Ovary (tissue), 9 donors: ENCODE measurements around the gene PTGES2. TPM values are rescaled to one million over a fixed set of nuclear protein-coding genes. Genes with fewer than 3 reads are reported as not detected.

ENCODE experiments used
- DNase-seq, 5 donors: peaks; one replicate each; pipeline ENCODE4 v3.0.0-alpha.2; 2019 to 2020
- H3K27ac ChIP-seq, 2 donors: fragments of 200-600 bp; one replicate each; pipeline versions ENCODE4 v1.5.1 to v1.8.0; 2019 to 2022
- H3K27me3 ChIP-seq: fragments of 200-600 bp; one replicate; pipeline ENCODE4 v1.8.0; 2022
- H3K36me3 ChIP-seq: fragments of 200-600 bp; sonication (generic); one replicate; pipeline ENCODE4 v1.5.1; 2019
- H3K4me1 ChIP-seq: one replicate; pipeline ENCODE4 v1.8.1; 2013; ENCODE audit warnings: mild to moderate bottlenecking, moderate library complexity; ENCODE audit not compliant: insufficient read depth
- H3K4me3 ChIP-seq: fragments of 200-600 bp; sonication (generic); one replicate; pipeline ENCODE4 v1.5.1; 2017
- H3K9me3 ChIP-seq, 2 donors: fragments of 200-600 bp in 1 of 2; sonication (generic) in 1 of 2; one replicate each; pipeline versions ENCODE4 v1.5.1 to v1.8.1; 2013 to 2019; ENCODE audit warnings: mild to moderate bottlenecking in 1 of 2, moderate library complexity in 1 of 2
- CTCF ChIP-seq, 3 donors: fragments of 450-650 bp in 2 of 3; fragments of 200-600 bp in 1 of 3; IDR thresholded peaks; one replicate each; pipeline versions ENCODE4 v1.5.1 to v1.8.0; 2016 to 2022; ENCODE audit warnings: antibody characterized with exemption in 3 of 3, mild to moderate bottlenecking in 1 of 3
- EP300 ChIP-seq: sonication (generic); formaldehyde crosslinking; IDR thresholded peaks from one replicate; pipeline ENCODE4 v1.6.1; 2017; ENCODE audit warnings: antibody characterized with exemption
- POLR2A ChIP-seq: fragments of 450-650 bp; IDR thresholded peaks from one replicate; pipeline ENCODE4 v1.6.1; 2017; ENCODE audit warnings: antibody characterized with exemption, mild to moderate bottlenecking, moderate library complexity
- WGBS, 3 donors: extraction: QIAGEN DNeasy Blood & Tissue Kit in 1 of 3; methylation state at CpG; one replicate each; pipeline versions ENCODE4 v1.1.5 to v1.1.7; 2013 to 2017; 5-methylcytosine and 5-hydroxymethylcytosine counted together
- intact Hi-C, 4 donors: fragments of 100-400 bp; cut with DNase I; formaldehyde crosslinking; loops; one replicate each; pipeline versions ENCODE4 v1.11.0 to v1.15.1; 2022 to 2023
- polyA plus RNA-seq, 2 donors: library from polyadenylated mRNA; stranded (reverse); fragments of 200-250 nt in 1 of 2; fragments of 350-450 nt in 1 of 2; fragmentation: Illumina TruSeq in 1 of 2; extraction: RNeasy Lipid Tissue Mini Kit (QIAGEN cat#74804) in 1 of 2; gene quantifications; one replicate each; pipeline ENCODE4 v1.2.3, GENCODE V29; 2013 to 2014
- total RNA-seq, 7 donors: library from RNA; depleted of rRNA in 2 of 7; stranded (reverse); fragments of >200 nt in 2 of 7; fragmentation: NEBNext Ultra II Directional in 3 of 7; extraction: Animal tissue kit (Norgen Biotek cat#: 25700) in 3 of 7; gene quantifications; one replicate each; pipeline versions ENCODE4 v1.1.0 to v1.2.4, GENCODE V29; 2016 to 2023
- donor health status: DM: no; HTN: no; CAD: no; lungs with moderate emphysema.
- donor health status: DM: no; HTN: no; CAD: no.
- donor health status: Bipolar disorder and iron deficiency.
- donor health status: DM: yes; HTN: yes; CAD: no.
- donor health status: DM: no; HTN: no; CAD: no.
- donor health status: DM: yes; HTN: yes; CAD: no.

The PTGES2 gene
- total and polyA plus RNA-seq, 9 donors = 19.6 to 69.5 (median 59.0) TPM

DNA sequence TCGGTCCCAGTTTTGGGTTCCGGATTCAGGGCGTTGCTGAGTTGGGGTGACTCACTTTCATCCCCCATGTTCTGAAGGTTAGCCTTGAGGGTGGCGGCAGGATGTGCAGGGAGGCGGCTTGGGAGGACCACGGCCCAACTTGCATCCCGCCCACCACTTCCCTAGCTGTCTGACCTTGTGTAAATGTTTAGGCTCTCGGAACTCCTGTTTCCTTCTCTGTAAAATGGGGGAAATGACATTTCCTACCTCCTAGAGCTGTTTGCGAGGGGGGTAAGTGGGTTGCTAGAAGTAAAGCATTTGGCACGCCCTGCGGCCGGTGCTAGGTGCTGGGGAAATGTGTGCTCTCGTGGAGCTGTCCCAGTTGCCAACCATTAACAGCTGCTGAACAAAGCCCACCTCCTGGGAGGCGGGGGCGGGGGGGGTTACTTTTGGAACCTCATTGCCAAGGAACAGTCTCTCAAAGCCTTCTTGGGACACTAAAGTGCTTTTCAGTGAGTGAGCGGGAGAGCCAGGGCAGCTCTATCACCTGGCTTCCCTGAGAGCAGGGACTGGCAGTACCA is 27.5 kb downstream of the PTGES2 start:
- TF ChIP-seq POLR2A (no peak), CTCF (IDR thresholded peaks at IDR 0.05) (no peak), EP300 (no peak)
- intact Hi-C loops = loop anchor here in 2 of 4 donors (5.0 to 10.0 kb wide), 2 partner anchors 43 to 45 kb away; no protein-coding TSS in a partner anchor
- peak in 1 of 5 donors; percentile 52 for DNase-seq
- Histone ChIP-seq H3K4me1 (peaks cover 54% of the 10 kb centered on the region), H3K27me3 (no peaks in the 10 kb centered on the region), H3K4me3 (peak overlapping the region; percentile 49), H3K9me3 (no peaks in the 10 kb centered on the region), H3K36me3 (no peaks in the 10 kb centered on the region), H3K27ac (peak overlapping the region; percentile 54 to 84)
- WGBS, 3 donors = 14 to 32% (median 15%) methylated on average over 16 of the region's 16 CpGs

- TF ChIP-seq CTCF (IDR thresholded peaks at IDR 0.05) = no peak
- TF ChIP-seq POLR2A = no peak
- TF ChIP-seq EP300 = no peak
- 23% methylated on average over 16 of the region's 16 CpGs for WGBS, 3 donors
- H3K27ac ChIP-seq = peak overlapping the region; percentile 54 to 84
- intact Hi-C loops = loop anchor here in 1 of 4 donors (5.0 kb wide), 1 partner anchor 42 kb away; no protein-coding TSS in a partner anchor
- no peaks in the 10 kb centered on the region for H3K9me3 ChIP-seq
- H3K4me3 ChIP-seq = peak overlapping the region; percentile 49
- H3K4me1 ChIP-seq = peaks cover 60% of the 10 kb centered on the region
- DNase-seq = peak in 1 of 5 donors; percentile 54
- no peaks in the 10 kb centered on the region for H3K36me3 ChIP-seq
- no peaks in the 10 kb centered on the region for H3K27me3 ChIP-seq
These were observed 28.1 kb downstream of the PTGES2 start for GRCh38 chr9:128099231-128099931.

DNA sequence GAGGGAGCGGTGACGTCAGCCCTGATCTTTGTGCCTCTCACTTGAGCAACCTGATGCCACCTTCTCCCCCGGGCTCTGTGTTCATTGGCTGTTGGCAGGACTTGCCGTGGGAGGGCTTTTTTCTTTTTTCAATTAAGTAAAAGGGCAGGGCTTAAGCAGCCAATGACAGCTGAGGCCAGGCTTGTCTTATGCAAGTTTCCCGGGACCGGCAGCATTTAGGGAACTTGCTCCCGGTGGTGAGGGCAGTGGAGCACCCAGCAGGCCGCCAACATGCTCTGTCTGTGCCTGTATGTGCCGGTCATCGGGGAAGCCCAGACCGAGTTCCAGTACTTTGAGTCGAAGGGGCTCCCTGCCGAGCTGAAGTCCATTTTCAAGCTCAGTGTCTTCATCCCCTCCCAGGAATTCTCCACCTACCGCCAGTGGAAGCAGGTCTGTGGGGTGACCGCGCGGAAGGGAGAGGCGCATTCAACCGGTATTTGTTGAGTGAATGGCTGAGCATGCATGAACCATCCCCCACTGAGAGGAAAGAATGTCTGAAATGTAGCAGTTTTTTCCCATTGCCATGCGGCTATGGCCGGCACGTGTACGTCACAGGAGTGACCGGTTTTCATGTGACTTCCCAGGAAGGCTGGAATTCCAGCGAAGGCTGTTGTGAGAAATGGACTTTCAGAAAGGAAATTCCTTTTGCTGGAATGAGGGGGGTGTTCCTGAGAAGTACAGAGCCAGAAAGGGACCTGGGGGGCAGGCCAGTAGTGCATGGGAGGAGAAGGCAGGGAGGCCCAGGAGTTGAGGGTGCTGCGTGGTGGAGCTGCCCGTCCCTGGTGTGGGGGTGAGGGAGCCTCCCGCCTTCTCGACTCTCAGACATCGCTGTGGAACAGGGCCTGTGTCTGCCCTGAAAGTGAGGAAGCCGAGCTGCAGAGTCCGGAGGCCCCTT is 29.0 kb downstream of the PTGES2 start:
- Histone ChIP-seq H3K9me3 (no peaks in the 10 kb centered on the region), H3K36me3 (no peaks in the 10 kb centered on the region), H3K4me3 (peak overlapping the region; percentile 49), H3K27me3 (no peaks in the 10 kb centered on the region), H3K4me1 (peaks cover 54% of the 10 kb centered on the region), H3K27ac (peak overlapping the region; percentile 54 to 84)
- peak; percentile 89 to 96 (median 94) for DNase-seq
- 3 to 4% (median 3%) methylated on average over 32 of the region's 32 CpGs for WGBS, 3 donors
- TF ChIP-seq EP300 (peak; percentile 97), CTCF (IDR thresholded peaks at IDR 0.05) (peak in 1 of 3 donors; percentile 22), POLR2A (peak; percentile 94)
- intact Hi-C loops = loop anchor here in 1 of 4 donors (5.0 kb wide), 1 partner anchor 41 kb away; no protein-coding TSS in a partner anchor
